GM19463 (cell line): ENCODE results near the gene NUCB1.
"Not testable (repeated sequence)": the region's sequence is repeated elsewhere in the genome, so short reads cannot be mapped to it uniquely, and the experiment has no call there.

Source experiments
- ATAC-seq: cut with Tn5 transposase; IDR thresholded peaks from one replicate; pipeline ENCODE4 v1.9.1; 2021; ENCODE audit warnings: mild to moderate bottlenecking, moderate library complexity; ENCODE audit not compliant: unreplicated experiment

The NUCB1 gene

GRCh38 chr19:48873476-48874302 lies 26.4 kb upstream of the NUCB1 start:
- no peak for ATAC-seq

- ATAC-seq, result no peak
Observed at GRCh38 chr19:48874303-48875135, 25.6 kb upstream of the NUCB1 start.

- ATAC-seq, result not testable (repeated sequence)
Observed at GRCh38 chr19:48876043-48876981, 23.8 kb upstream of the NUCB1 start.

GRCh38 chr19:48877855-48878195 lies 22.3 kb upstream of the NUCB1 start:
- ATAC-seq, result no peak

GRCh38 chr19:48878196-48879024 lies 21.7 kb upstream of the NUCB1 start:
- no peak for ATAC-seq

GRCh38 chr19:48879025-48879637 lies 21.0 kb upstream of the NUCB1 start:
- no peak for ATAC-seq

GRCh38 chr19:48879696-48880095 lies 20.4 kb upstream of the NUCB1 start:
- ATAC-seq, result not testable (repeated sequence)

- ATAC-seq, result no peak
Observed at GRCh38 chr19:48881741-48882657, 18.1 kb upstream of the NUCB1 start.

GRCh38 chr19:48883726-48884125 lies 16.4 kb upstream of the NUCB1 start:
- ATAC-seq, result no peak

- no peak for ATAC-seq
Observed at GRCh38 chr19:48887861-48888612, 12.1 kb upstream of the NUCB1 start.

- not testable (repeated sequence) for ATAC-seq
Observed at GRCh38 chr19:48889496-48889895, 10.6 kb upstream of the NUCB1 start.

GRCh38 chr19:48890551-48890950 lies 9.6 kb upstream of the NUCB1 start:
- no peak for ATAC-seq

GRCh38 chr19:48895226-48895625 lies 4.9 kb upstream of the NUCB1 start:
- ATAC-seq, result no peak

GRCh38 chr19:48896191-48896720 lies 3.9 kb upstream of the NUCB1 start:
- no peak for ATAC-seq

GRCh38 chr19:48897181-48897580 lies 2.9 kb upstream of the NUCB1 start:
- ATAC-seq, result no peak

GRCh38 chr19:48899386-48899749 lies 744 bp upstream of the NUCB1 start:
- ATAC-seq, result not testable (repeated sequence)

GRCh38 chr19:48900477-48901406 lies 630 bp downstream of the NUCB1 start:
- no peak for ATAC-seq
